Epithelial cell of proximal tubule (primary cell): ENCODE results near the gene ATN1. TPM values are rescaled to one million over a fixed set of nuclear protein-coding genes. Genes with fewer than 3 reads are reported as not detected.

Experiments used
- DNase-seq: peaks from one replicate; pipeline ENCODE4 v3.0.0-alpha.2; 2011; ENCODE audit warnings: low read depth
- H3K4me3 ChIP-seq: 2 replicates; pipeline ENCODE4 v1.5.1; 2011; ENCODE audit warnings: low read depth, mild to moderate bottlenecking, low read length
- CTCF ChIP-seq: conservative IDR thresholded peaks from 2 replicates; pipeline ENCODE4 v1.5.1; 2012; ENCODE audit warnings: low read depth, mild to moderate bottlenecking, low read length
- total RNA-seq: library from RNA; depleted of rRNA; stranded (reverse); fragments of >200 nt; gene quantifications from 2 replicates; pipeline ENCODE4 v1.2.3, GENCODE V29; 2015

The ATN1 gene
- total RNA-seq, 1 donor from 2014 or later = 17.9 TPM

DNA sequence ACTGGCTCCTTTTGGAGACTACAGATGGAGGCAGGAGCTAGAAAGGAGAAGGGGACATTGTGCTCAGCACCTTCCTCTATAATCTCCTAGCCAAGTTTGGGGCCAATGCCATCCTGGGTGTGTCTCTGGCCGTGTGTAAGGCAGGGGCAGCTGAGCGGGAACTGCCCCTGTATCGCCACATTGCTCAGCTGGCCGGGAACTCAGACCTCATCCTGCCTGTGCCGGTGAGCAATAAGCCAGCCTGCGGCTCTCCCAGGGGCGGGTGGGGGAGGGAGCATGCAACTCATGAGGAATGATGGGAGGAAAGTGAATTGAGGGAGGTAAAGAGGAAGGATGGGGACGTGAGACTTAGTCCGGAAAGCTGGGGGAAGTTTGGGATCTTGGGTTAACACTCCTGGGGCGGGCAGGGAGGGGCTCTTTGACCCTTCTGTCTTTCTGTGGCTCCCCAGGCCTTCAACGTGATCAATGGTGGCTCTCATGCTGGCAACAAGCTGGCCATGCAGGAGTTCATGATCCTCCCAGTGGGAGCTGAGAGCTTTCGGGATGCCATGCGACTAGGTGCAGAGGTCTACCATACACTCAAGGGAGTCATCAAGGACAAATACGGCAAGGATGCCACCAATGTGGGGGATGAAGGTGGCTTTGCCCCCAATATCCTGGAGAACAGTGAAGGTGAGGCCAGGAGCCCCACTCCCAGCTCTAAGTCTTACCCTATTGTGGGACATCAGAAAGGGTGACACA is 10.1 kb upstream of the ATN1 start:
- no peak for TF ChIP-seq CTCF
- H3K4me3 ChIP-seq = no peak overlapping the region
- DNase-seq = no peak

- no peak overlapping the region for H3K4me3 ChIP-seq
- peak; percentile 4 for TF ChIP-seq CTCF
- no peak for DNase-seq
These were observed 8.2 kb upstream of the ATN1 start for GRCh38 chr12:6919588-6919987.

DNA sequence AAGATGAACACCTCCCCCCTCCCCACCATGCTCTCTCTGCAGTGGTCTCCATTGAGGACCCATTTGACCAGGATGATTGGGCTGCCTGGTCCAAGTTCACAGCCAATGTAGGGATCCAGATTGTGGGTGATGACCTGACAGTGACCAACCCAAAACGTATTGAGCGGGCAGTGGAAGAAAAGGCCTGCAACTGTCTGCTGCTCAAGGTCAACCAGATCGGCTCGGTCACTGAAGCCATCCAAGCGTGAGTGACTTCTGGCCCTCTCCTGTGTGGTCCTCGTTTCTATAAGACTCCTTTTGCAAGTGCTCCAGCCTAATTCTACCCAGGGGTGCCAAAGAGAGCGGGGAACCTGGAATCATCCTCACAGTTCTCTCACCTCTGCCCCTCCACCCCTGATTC is 6.2 kb upstream of the ATN1 start:
- no peak overlapping the region for H3K4me3 ChIP-seq
- no peak for TF ChIP-seq CTCF
- no peak for DNase-seq

GRCh38 chr12:6921996-6922946 is 5.5 kb upstream of the ATN1 start:
- H3K4me3 ChIP-seq = no peak overlapping the region
- no peak for DNase-seq
- no peak for TF ChIP-seq CTCF

GRCh38 chr12:6923003-6923732 is 4.6 kb upstream of the ATN1 start:
- no peak overlapping the region for H3K4me3 ChIP-seq
- no peak for DNase-seq
- no peak for TF ChIP-seq CTCF

DNA sequence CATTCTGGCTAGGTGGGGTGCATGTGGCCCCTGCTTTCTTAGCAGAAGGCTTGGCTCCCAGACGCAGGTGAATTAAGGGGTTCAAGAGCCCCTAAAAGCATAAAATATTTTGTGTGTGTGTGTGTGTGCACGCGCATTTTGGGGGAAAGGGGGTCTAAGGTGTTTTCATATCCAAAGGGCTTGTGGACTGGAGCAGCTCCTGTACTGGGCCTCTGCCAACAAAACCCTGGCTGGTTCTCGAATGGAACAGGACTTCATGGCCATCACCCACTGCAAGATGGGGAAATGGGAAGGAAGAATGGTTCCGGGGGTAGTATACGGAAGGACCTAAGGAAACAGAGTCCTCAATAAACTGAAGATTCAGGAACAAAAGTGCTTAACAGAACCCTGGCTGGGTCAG is 3.9 kb upstream of the ATN1 start:
- H3K4me3 ChIP-seq = no peak overlapping the region
- TF ChIP-seq CTCF = no peak
- DNase-seq = no peak
